Cardiac muscle cell (in vitro differentiated cells and primary cell): ENCODE measurements around the gene TCF12. TPM values are rescaled to one million over a fixed set of nuclear protein-coding genes. Genes with fewer than 3 reads are reported as not detected.

Experiments
- DNase-seq, 2 donors: peaks; one replicate each; pipeline versions ENCODE4 v3.0.0 to v3.0.0-alpha.2; 2010 to 2017; ENCODE audit warnings: low read depth in 1 of 2, low spot score in 1 of 2
- H3K27ac ChIP-seq: fragments of 200-600 bp; sonication (generic); 2 replicates; pipeline ENCODE4 v1.5.1; 2016
- H3K27me3 ChIP-seq: fragments of 200-600 bp; sonication (generic); 2 replicates; pipeline ENCODE4 v1.6.0; 2016; ENCODE audit warnings: control low read depth
- H3K36me3 ChIP-seq: fragments of 200-600 bp; sonication (generic); 2 replicates; pipeline ENCODE4 v1.5.1; 2016; ENCODE audit warnings: control low read depth
- H3K4me1 ChIP-seq: fragments of 200-600 bp; sonication (generic); 2 replicates; pipeline ENCODE4 v1.8.1; 2017; ENCODE audit warnings: low read depth, mild to moderate bottlenecking, mixed run types
- H3K4me3 ChIP-seq: fragments of 200-600 bp; sonication (generic); 2 replicates; pipeline ENCODE4 v1.5.1; 2016; ENCODE audit warnings: mild to moderate bottlenecking
- H3K9me3 ChIP-seq: fragments of 200-600 bp; sonication (generic); 2 replicates; pipeline ENCODE4 v1.5.1; 2017; ENCODE audit warnings: low read depth, mild to moderate bottlenecking, control low read depth
- polyA plus RNA-seq: library from polyadenylated mRNA; unstranded; fragments of >200 nt; fragmentation: Nextera tagmentation; extraction: Ambion mirVana; gene quantifications from 2 replicates; pipeline ENCODE4 v1.2.1, GENCODE V29; 2016
- total RNA-seq: library from RNA; depleted of rRNA; stranded (reverse); fragments of >200 nt; gene quantifications from 2 replicates; pipeline ENCODE4 v1.2.3, GENCODE V29; 2016
- TF ChIP-seq, protein P1 (sequence below): IDR thresholded peaks from 2 replicates; pipeline ENCODE4 v1.5.1; 2012; ENCODE audit warnings: low read depth, mild to moderate bottlenecking, low read length

The TCF12 gene
- total and polyA plus RNA-seq, 2 experiments from 2014 or later, result 42.6 to 137 TPM

DNA sequence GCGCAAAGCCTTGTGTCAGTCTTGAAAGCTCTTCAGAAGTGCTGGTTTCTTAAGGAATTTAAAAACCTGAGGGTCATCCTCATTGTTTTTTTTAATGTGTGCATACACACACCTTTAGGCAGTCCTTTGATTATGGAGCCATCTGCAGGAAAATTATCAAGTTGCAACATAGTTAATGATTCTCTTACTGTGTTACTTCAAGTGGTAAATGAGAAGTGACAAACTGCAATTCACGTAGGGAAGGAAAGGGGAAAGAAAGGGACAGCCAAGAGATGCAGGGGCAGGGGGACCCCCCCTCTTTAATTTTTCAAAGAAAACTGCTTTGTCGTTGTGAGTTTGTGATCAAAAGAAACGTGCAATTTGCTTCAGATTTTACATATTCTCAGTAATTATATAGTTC lies 295.4 kb downstream of the TCF12 start:
- Histone ChIP-seq H3K9me3 (no peaks in the 10 kb centered on the region), H3K27ac (no peak overlapping the region), H3K27me3 (no peaks in the 10 kb centered on the region), H3K4me3 (no peak overlapping the region), H3K36me3 (no peaks in the 10 kb centered on the region), H3K4me1 (peaks cover 37% of the 10 kb centered on the region)
- DNase-seq, result peak; percentile 26 to 77
- TF ChIP-seq, protein P1, sequence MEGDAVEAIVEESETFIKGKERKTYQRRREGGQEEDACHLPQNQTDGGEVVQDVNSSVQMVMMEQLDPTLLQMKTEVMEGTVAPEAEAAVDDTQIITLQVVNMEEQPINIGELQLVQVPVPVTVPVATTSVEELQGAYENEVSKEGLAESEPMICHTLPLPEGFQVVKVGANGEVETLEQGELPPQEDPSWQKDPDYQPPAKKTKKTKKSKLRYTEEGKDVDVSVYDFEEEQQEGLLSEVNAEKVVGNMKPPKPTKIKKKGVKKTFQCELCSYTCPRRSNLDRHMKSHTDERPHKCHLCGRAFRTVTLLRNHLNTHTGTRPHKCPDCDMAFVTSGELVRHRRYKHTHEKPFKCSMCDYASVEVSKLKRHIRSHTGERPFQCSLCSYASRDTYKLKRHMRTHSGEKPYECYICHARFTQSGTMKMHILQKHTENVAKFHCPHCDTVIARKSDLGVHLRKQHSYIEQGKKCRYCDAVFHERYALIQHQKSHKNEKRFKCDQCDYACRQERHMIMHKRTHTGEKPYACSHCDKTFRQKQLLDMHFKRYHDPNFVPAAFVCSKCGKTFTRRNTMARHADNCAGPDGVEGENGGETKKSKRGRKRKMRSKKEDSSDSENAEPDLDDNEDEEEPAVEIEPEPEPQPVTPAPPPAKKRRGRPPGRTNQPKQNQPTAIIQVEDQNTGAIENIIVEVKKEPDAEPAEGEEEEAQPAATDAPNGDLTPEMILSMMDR, result peak; percentile 45

DNA sequence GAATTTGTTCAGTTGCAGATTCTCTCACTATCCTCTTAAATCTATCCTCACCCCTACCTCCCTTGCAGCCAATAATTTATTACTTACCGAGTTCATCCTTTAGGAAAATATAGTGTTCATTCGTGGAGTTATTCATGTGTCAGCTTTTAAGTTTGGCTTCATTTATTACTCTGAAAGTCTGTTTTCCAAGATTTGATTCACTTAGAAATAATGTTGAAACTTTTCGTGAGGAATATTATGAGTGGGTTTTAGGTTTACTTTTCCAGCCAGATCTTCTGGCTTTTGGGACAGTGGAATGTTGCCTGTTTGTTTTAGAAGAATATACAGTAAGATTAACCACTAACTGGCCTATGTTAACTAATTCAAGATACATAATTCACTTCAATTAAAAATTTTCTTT lies 296.9 kb downstream of the TCF12 start:
- Histone ChIP-seq H3K36me3 (no peaks in the 10 kb centered on the region), H3K27me3 (no peaks in the 10 kb centered on the region), H3K9me3 (no peaks in the 10 kb centered on the region), H3K27ac (peak overlapping the region; percentile 60), H3K4me3 (no peak overlapping the region), H3K4me1 (peaks cover 42% of the 10 kb centered on the region)
- no peak for DNase-seq
- TF ChIP-seq, protein P1, result no peak

DNA sequence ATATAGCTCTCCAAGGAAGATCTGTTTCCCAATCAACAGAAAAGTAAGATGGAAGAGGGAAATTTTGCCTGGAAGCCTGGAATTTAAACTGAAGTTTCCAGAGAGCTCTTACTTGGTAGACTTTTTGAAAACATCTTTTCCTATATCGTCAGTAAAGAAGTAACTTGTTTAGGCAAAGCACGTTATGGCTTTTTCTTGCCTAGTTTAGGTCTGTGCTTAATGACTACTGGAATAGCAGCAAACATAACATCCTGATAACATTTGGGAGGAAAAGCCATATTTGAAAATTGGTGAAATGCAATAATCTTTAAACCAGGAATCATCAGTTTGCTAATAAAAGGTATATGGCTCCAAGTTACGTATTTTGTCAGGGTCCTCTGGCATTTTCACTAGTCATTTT lies 297.4 kb downstream of the TCF12 start:
- H3K27me3 ChIP-seq, result no peaks in the 10 kb centered on the region
- H3K4me1 ChIP-seq, result peaks cover 44% of the 10 kb centered on the region
- TF ChIP-seq, protein P1, result no peak
- no peak overlapping the region for H3K4me3 ChIP-seq
- H3K36me3 ChIP-seq, result no peaks in the 10 kb centered on the region
- no peaks in the 10 kb centered on the region for H3K9me3 ChIP-seq
- H3K27ac ChIP-seq, result peak overlapping the region; percentile 60
- DNase-seq, result no peak

DNA sequence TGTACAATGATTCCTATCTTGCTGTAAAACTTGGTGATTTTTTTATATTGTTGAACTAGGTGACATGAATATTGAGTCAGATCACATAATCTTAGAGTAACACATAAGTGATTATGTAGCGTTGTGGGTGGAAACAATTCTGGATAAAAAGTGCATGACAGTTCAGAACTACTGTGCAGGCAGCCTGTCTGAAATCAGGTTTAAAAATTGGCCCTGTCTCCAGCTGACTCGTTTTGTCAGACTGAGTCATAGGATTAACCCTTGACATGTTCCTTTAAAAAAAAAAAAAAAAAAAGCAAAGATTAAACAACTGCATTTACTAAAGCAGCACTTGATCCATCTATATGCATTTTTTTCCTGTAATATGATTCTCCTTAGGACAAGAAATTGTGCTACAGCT lies 297.8 kb downstream of the TCF12 start:
- no peaks in the 10 kb centered on the region for H3K36me3 ChIP-seq
- no peak overlapping the region for H3K4me3 ChIP-seq
- DNase-seq, result peak in 1 of 2 donors; percentile 80
- H3K4me1 ChIP-seq, result peaks cover 47% of the 10 kb centered on the region
- H3K9me3 ChIP-seq, result no peaks in the 10 kb centered on the region
- TF ChIP-seq, protein P1, result no peak
- no peaks in the 10 kb centered on the region for H3K27me3 ChIP-seq
- peak overlapping the region; percentile 60 for H3K27ac ChIP-seq

DNA sequence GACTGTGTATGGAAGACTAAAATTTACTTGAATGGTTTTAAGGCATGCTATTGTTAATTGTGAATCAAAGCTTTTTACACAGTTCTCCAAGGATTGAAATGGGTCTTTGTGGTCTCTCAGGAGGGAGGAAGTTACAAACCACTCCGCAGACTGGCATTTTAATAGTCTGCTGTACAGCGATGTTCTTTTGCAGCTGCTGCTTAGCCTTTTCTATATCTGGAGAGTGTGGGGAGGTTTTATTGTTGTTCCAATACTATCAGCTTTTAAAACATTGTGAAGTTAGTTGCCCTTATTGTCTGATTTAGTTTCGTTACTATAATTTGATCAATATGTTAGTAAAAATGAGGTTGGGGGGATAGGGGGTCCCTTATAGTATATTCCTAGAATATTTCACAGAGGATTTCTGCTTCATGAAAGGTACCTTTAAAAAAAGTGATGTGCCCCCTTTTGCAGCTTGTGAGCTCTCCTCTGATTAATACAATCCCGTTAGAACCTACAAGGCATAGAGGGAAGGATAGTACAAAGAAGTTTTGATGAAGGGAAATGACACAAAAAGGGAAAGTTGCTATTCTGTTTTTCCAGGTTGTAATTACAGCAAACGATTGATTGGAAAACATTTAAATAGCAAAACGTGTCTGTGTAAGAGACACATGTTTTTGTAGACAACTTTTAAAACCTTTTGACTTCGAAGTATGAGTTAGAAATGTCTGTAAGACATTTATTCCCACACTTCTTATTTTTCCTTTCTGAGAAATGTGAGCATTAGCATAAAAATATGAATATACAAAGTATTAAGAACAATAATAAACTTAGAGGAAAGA lies 299.5 kb downstream of the TCF12 start:
- TF ChIP-seq, protein P1, result no peak
- DNase-seq, result peak in 1 of 2 donors; percentile 47
- Histone ChIP-seq H3K9me3 (no peaks in the 10 kb centered on the region), H3K36me3 (no peaks in the 10 kb centered on the region), H3K4me3 (no peak overlapping the region), H3K4me1 (peaks cover 47% of the 10 kb centered on the region), H3K27me3 (no peaks in the 10 kb centered on the region), H3K27ac (peak overlapping the region; percentile 7)
